ENCODE results near the gene AKAP6. TPM values are rescaled to one million over a fixed set of nuclear protein-coding genes. Genes with fewer than 3 reads are reported as not detected.

The AKAP6 gene
- total RNA-seq, 3 donors from 2014 or later = 1.1 to 9.1 (median 4.6) TPM

DNA sequence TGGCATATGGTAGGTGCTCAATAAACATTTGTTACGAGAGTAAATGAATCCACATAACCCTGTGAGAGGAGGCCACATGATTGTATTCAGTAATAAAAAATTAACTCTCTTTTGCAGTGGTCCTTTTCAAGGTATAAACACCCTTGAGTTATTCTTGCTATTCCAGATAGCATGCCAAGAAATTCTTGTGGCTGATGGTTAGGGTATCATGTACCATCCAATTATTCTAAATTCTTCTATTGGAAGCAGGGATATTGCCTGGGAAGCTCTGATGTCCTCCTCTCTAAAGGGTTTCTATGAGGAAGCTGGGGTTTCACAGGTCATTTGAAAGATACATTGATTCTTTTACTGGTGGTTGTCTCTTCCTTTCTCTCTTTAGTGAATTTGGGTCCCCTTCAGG, 10.1 kb downstream of the AKAP6 start:
- H3K36me3 ChIP-seq = no peaks in the 10 kb centered on the region
- TF ChIP-seq POLR2AphosphoS5 (IDR thresholded peaks at IDR 0.05) (no peak), CTCF (IDR thresholded peaks at IDR 0.05) (no peak), POLR2A (IDR thresholded peaks at IDR 0.05) (no peak)
- intact Hi-C loops (cut with DNase I; ENCODE audit: low total_unique reads) = no loop called here
- no peak overlapping the region for H3K4me3 ChIP-seq
- H3K9me3 ChIP-seq = no peaks in the 10 kb centered on the region
- H3K4me1 ChIP-seq = no peaks in the 10 kb centered on the region
- H3K27me3 ChIP-seq = no peaks in the 10 kb centered on the region
- no peak for DNase-seq (ENCODE audit: low spot score in 2 of 2)
- H3K27ac ChIP-seq = no peak overlapping the region

GRCh38 chr14:32341947-32342846, 13.1 kb downstream of the AKAP6 start:
- Histone ChIP-seq H3K27ac (no peak overlapping the region), H3K9me3 (no peaks in the 10 kb centered on the region), H3K4me3 (no peak overlapping the region), H3K4me1 (no peaks in the 10 kb centered on the region), H3K27me3 (no peaks in the 10 kb centered on the region), H3K36me3 (no peaks in the 10 kb centered on the region)
- DNase-seq (ENCODE audit: low spot score in 2 of 2) = no peak
- TF ChIP-seq POLR2A (IDR thresholded peaks at IDR 0.05) (no peak), POLR2AphosphoS5 (IDR thresholded peaks at IDR 0.05) (no peak), CTCF (IDR thresholded peaks at IDR 0.05) (no peak)
- intact Hi-C loops (cut with DNase I; ENCODE audit: low total_unique reads) = no loop called here

DNA sequence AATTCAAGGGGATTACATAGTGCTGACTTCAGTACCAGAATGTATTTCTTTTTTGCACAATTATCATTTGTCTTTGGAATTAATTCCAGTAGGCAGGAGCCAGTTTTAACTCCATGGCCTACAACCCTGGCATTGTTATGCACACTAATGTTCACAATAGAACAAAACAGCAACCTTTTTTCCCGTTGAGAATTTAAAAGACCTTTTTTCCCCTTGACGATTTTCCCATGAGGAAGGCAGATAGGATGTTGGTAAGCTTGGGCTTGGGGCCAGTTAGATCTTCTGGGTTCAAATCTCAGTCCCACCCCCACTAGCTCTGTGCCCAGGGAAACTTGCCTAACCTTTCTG, 13.7 kb downstream of the AKAP6 start:
- no peaks in the 10 kb centered on the region for H3K9me3 ChIP-seq
- TF ChIP-seq CTCF (IDR thresholded peaks at IDR 0.05) = no peak
- no peak for TF ChIP-seq POLR2AphosphoS5 (IDR thresholded peaks at IDR 0.05)
- no peak for TF ChIP-seq POLR2A (IDR thresholded peaks at IDR 0.05)
- intact Hi-C loops (cut with DNase I; ENCODE audit: low total_unique reads) = no loop called here
- no peak overlapping the region for H3K27ac ChIP-seq
- H3K36me3 ChIP-seq = no peaks in the 10 kb centered on the region
- no peak overlapping the region for H3K4me3 ChIP-seq
- H3K27me3 ChIP-seq = no peaks in the 10 kb centered on the region
- no peaks in the 10 kb centered on the region for H3K4me1 ChIP-seq
- no peak for DNase-seq (ENCODE audit: low spot score in 2 of 2)

- H3K27me3 ChIP-seq = no peaks in the 10 kb centered on the region
- intact Hi-C loops (cut with DNase I; ENCODE audit: low total_unique reads) = no loop called here
- DNase-seq (ENCODE audit: low spot score in 2 of 2) = no peak
- no peak overlapping the region for H3K27ac ChIP-seq
- no peaks in the 10 kb centered on the region for H3K9me3 ChIP-seq
- no peak for TF ChIP-seq POLR2AphosphoS5 (IDR thresholded peaks at IDR 0.05)
- no peak for TF ChIP-seq POLR2A (IDR thresholded peaks at IDR 0.05)
- no peak for TF ChIP-seq CTCF (IDR thresholded peaks at IDR 0.05)
- no peak overlapping the region for H3K4me3 ChIP-seq
- H3K4me1 ChIP-seq = no peaks in the 10 kb centered on the region
- no peaks in the 10 kb centered on the region for H3K36me3 ChIP-seq
Measured at GRCh38 chr14:32343926-32344430, 14.9 kb downstream of the AKAP6 start.

- Histone ChIP-seq H3K9me3 (no peaks in the 10 kb centered on the region), H3K4me1 (no peaks in the 10 kb centered on the region), H3K27ac (no peak overlapping the region), H3K4me3 (no peak overlapping the region), H3K27me3 (no peaks in the 10 kb centered on the region), H3K36me3 (no peaks in the 10 kb centered on the region)
- intact Hi-C loops (cut with DNase I; ENCODE audit: low total_unique reads) = no loop called here
- TF ChIP-seq POLR2AphosphoS5 (IDR thresholded peaks at IDR 0.05) (no peak), CTCF (IDR thresholded peaks at IDR 0.05) (no peak), POLR2A (IDR thresholded peaks at IDR 0.05) (no peak)
- no peak for DNase-seq (ENCODE audit: low spot score in 2 of 2)
Measured at GRCh38 chr14:32345311-32345791, 16.3 kb downstream of the AKAP6 start.
